ENCODE measurements around the gene SCG3.

SCG3 gene

DNA sequence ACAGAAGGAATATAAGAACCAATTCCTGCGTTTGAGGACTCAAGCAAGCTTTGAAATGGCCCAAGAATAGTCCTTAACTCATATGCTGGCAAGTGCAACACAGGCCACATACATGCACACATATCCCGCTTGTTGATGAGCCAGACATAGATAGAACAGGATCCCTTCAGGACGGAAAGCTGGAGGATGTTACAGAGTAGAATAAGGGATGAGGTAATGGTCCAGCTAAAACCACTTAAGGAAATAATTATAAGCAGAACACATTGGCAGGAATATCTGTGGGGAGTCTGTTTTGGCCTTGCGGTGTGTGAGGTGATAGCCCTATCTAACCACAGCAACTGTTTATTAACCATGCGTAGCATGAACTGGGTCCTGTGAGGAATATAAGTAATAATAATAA is 25.0 kb downstream of the SCG3 start:
- Histone ChIP-seq H3K36me3 (ENCODE audit: insufficient read depth, insufficient read length, low read length) (no peaks in the 10 kb centered on the region), H3K4me3 (ENCODE audit: insufficient read length, low read depth) (no peak overlapping the region), H3K27me3 (ENCODE audit: insufficient read depth, insufficient read length) (no peaks in the 10 kb centered on the region), H3K9me3 (ENCODE audit: insufficient read depth, low read length) (no peaks in the 10 kb centered on the region), H3K4me1 (ENCODE audit: insufficient read depth, insufficient read length) (no peaks in the 10 kb centered on the region), H3K9ac (ENCODE audit: insufficient read length, low read depth) (no peak overlapping the region)
- TF ChIP-seq ZNF274 (IDR thresholded peaks at IDR 0.05; ENCODE audit: low read depth, low read length) (no peak), SUZ12 (IDR thresholded peaks at IDR 0.05; ENCODE audit: extremely low read depth, insufficient read depth, insufficient read length) (no peak), YY1 (IDR thresholded peaks at IDR 0.05; ENCODE audit: insufficient read depth, insufficient read length) (no peak)
- DNase-seq (ENCODE audit: low read depth, low spot score), result no peak

DNA sequence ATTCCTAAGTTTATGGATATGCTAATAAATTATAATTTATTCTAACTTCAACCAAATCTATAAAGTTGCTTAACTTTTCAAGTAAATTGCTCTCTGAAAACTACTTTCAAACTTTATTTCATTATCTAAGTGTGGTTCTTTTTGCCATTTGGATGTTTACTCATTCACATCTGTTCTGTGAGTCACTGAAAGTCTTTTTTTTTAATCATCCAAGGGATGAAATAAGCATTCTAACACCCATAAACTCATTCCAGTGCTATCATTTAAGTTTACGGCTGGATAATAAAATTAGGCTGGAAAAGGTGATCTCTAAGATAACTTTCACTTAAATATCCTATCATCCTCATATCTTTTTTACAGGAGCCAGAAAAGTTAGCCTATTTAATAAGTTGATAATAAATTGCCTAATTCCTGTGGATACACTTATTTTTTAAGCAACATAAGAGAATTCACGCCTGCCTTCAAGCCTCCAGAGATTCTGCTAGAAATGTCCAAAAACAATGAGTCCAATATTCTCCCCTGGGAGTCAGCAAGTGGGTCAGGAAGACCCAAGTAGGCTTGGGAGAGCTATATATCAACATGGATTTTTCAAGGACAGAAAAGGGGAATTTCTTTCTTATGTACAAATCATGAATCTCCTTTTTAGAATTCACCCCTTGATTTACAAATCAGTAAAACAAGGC is 25.8 kb downstream of the SCG3 start:
- Histone ChIP-seq H3K4me3 (ENCODE audit: insufficient read length, low read depth) (no peak overlapping the region), H3K4me1 (ENCODE audit: insufficient read depth, insufficient read length) (no peaks in the 10 kb centered on the region), H3K27me3 (ENCODE audit: insufficient read depth, insufficient read length) (no peaks in the 10 kb centered on the region), H3K36me3 (ENCODE audit: insufficient read depth, insufficient read length, low read length) (no peaks in the 10 kb centered on the region), H3K9ac (ENCODE audit: insufficient read length, low read depth) (no peak overlapping the region), H3K9me3 (ENCODE audit: insufficient read depth, low read length) (no peaks in the 10 kb centered on the region)
- TF ChIP-seq ZNF274 (IDR thresholded peaks at IDR 0.05; ENCODE audit: low read depth, low read length), result no peak
- no peak for TF ChIP-seq YY1 (IDR thresholded peaks at IDR 0.05; ENCODE audit: insufficient read depth, insufficient read length)
- TF ChIP-seq SUZ12 (IDR thresholded peaks at IDR 0.05; ENCODE audit: extremely low read depth, insufficient read depth, insufficient read length), result no peak
- DNase-seq (ENCODE audit: low read depth, low spot score), result no peak

DNA sequence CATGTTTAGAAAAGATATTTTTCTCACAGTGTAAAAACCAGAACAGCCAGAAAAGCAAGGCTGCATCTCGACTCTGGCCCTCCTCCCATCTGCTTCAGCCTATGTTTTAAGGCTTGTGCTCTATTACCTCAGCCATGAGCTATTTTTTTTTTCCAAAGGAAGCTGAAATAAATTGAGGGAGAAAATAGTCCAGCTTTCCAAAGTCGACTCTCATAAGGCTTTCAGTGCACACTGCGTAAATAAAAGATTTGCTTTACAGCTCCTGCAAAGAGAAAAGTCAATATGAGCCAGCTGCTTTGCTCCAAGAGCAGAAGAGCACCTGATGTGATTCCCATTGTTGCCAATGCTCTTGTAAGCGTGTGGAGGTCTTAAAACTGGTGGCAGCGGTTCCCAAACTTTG is 26.7 kb downstream of the SCG3 start:
- Histone ChIP-seq H3K9me3 (ENCODE audit: insufficient read depth, low read length) (no peaks in the 10 kb centered on the region), H3K36me3 (ENCODE audit: insufficient read depth, insufficient read length, low read length) (no peaks in the 10 kb centered on the region), H3K9ac (ENCODE audit: insufficient read length, low read depth) (no peak overlapping the region), H3K4me3 (ENCODE audit: insufficient read length, low read depth) (no peak overlapping the region), H3K27me3 (ENCODE audit: insufficient read depth, insufficient read length) (no peaks in the 10 kb centered on the region), H3K4me1 (ENCODE audit: insufficient read depth, insufficient read length) (no peaks in the 10 kb centered on the region)
- no peak for DNase-seq (ENCODE audit: low read depth, low spot score)
- no peak for TF ChIP-seq YY1 (IDR thresholded peaks at IDR 0.05; ENCODE audit: insufficient read depth, insufficient read length)
- TF ChIP-seq ZNF274 (IDR thresholded peaks at IDR 0.05; ENCODE audit: low read depth, low read length), result no peak
- TF ChIP-seq SUZ12 (IDR thresholded peaks at IDR 0.05; ENCODE audit: extremely low read depth, insufficient read depth, insufficient read length), result no peak

DNA sequence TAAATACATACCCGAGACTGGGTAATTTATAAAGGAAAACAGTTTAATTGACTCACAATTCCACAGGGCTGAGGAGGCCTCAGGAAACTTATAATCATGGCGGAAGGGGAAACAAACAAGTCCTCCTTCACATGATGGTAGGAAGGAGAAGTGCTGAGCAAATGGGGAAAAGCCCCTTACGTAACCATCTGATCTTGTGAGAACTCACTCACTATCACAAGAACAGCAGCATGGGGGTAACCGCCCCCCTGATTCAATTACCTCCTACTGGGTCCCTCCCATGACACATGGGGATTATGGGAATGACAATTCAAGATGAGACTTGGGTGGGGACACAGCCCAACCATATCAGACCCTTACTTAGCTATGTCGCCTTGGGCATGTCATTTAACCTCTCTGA is 27.7 kb downstream of the SCG3 start:
- Histone ChIP-seq H3K4me3 (ENCODE audit: insufficient read length, low read depth) (no peak overlapping the region), H3K27me3 (ENCODE audit: insufficient read depth, insufficient read length) (no peaks in the 10 kb centered on the region), H3K9me3 (ENCODE audit: insufficient read depth, low read length) (no peaks in the 10 kb centered on the region), H3K36me3 (ENCODE audit: insufficient read depth, insufficient read length, low read length) (no peaks in the 10 kb centered on the region), H3K9ac (ENCODE audit: insufficient read length, low read depth) (no peak overlapping the region), H3K4me1 (ENCODE audit: insufficient read depth, insufficient read length) (no peaks in the 10 kb centered on the region)
- TF ChIP-seq YY1 (IDR thresholded peaks at IDR 0.05; ENCODE audit: insufficient read depth, insufficient read length) (no peak), ZNF274 (IDR thresholded peaks at IDR 0.05; ENCODE audit: low read depth, low read length) (no peak), SUZ12 (IDR thresholded peaks at IDR 0.05; ENCODE audit: extremely low read depth, insufficient read depth, insufficient read length) (no peak)
- no peak for DNase-seq (ENCODE audit: low read depth, low spot score)

DNA sequence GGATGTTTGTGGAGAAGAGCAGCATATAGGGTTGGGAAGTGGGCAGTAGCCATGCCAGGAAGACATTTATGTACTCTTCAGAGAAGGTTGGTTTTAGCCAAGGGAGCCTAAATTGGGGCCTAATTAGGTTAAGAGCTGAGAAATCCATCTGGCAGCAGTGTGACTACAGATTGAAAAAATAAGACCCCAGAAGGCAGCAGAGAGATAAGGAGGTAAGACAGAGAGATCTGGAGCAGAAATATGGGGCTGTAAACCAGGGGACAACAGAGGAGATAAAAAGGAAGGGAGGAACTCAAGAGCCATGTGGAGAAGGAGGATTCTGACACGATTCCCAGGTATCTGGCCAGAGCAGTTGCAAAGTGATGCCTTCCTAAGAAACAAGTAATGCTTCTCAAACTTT is 32.9 kb downstream of the SCG3 start:
- no peak overlapping the region for H3K4me3 ChIP-seq (ENCODE audit: insufficient read length, low read depth)
- H3K4me1 ChIP-seq (ENCODE audit: insufficient read depth, insufficient read length), result no peaks in the 10 kb centered on the region
- no peak overlapping the region for H3K9ac ChIP-seq (ENCODE audit: insufficient read length, low read depth)
- no peak for DNase-seq (ENCODE audit: low read depth, low spot score)
- no peaks in the 10 kb centered on the region for H3K36me3 ChIP-seq (ENCODE audit: insufficient read depth, insufficient read length, low read length)
- H3K27me3 ChIP-seq (ENCODE audit: insufficient read depth, insufficient read length), result no peaks in the 10 kb centered on the region
- no peaks in the 10 kb centered on the region for H3K9me3 ChIP-seq (ENCODE audit: insufficient read depth, low read length)
- TF ChIP-seq ZNF274 (IDR thresholded peaks at IDR 0.05; ENCODE audit: low read depth, low read length), result no peak
- TF ChIP-seq YY1 (IDR thresholded peaks at IDR 0.05; ENCODE audit: insufficient read depth, insufficient read length), result no peak

DNA sequence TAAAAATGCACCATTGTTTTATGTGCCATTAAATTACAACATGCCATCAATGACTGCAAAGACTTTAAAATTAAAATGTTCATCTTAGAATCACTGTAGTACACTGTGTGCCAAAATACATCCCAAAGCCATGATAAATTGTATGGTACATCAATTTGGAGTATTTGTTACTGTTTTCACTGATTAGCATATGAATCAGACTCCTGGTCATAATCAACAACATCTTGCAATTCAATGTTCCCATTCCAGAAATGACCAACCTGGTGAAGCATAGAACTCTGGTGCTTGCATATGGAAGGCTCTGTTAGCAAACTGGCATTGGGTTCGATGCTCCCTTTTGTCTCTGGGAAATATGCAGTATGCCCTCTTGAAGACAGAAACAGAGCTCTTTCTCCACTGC is 33.6 kb downstream of the SCG3 start:
- Histone ChIP-seq H3K27me3 (ENCODE audit: insufficient read depth, insufficient read length) (no peaks in the 10 kb centered on the region), H3K4me3 (ENCODE audit: insufficient read length, low read depth) (no peak overlapping the region), H3K36me3 (ENCODE audit: insufficient read depth, insufficient read length, low read length) (no peaks in the 10 kb centered on the region), H3K9me3 (ENCODE audit: insufficient read depth, low read length) (no peaks in the 10 kb centered on the region), H3K9ac (ENCODE audit: insufficient read length, low read depth) (no peak overlapping the region), H3K4me1 (ENCODE audit: insufficient read depth, insufficient read length) (no peaks in the 10 kb centered on the region)
- TF ChIP-seq YY1 (IDR thresholded peaks at IDR 0.05; ENCODE audit: insufficient read depth, insufficient read length), result no peak
- TF ChIP-seq SUZ12 (IDR thresholded peaks at IDR 0.05; ENCODE audit: extremely low read depth, insufficient read depth, insufficient read length), result no peak
- no peak for TF ChIP-seq ZNF274 (IDR thresholded peaks at IDR 0.05; ENCODE audit: low read depth, low read length)
- no peak for DNase-seq (ENCODE audit: low read depth, low spot score)

DNA sequence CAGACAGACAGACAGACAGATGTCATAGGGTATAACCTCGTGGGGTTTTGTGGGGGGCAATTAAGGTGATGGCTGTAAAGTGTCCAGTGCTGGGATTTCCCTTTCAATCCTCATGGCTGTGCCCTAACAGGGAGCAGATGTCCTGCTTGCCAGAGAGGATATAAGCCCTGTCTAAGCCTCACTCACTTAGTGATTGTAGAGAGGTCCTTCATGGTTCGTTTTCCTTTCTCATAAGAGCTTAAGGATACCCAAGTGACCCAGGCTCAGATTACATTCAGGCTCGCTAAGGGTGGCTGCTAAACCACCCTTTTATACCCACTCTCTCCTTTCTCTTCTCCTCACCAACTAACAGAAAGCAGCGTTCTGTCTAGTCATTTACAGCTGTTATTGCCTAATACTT is 36.9 kb downstream of the SCG3 start:
- H3K27me3 ChIP-seq (ENCODE audit: insufficient read depth, insufficient read length), result no peaks in the 10 kb centered on the region
- no peaks in the 10 kb centered on the region for H3K4me1 ChIP-seq (ENCODE audit: insufficient read depth, insufficient read length)
- no peaks in the 10 kb centered on the region for H3K36me3 ChIP-seq (ENCODE audit: insufficient read depth, insufficient read length, low read length)
- no peaks in the 10 kb centered on the region; the same call in 1 of the 2 replicates for H3K9me3 ChIP-seq (ENCODE audit: insufficient read depth, low read length)
- no peak overlapping the region for H3K4me3 ChIP-seq (ENCODE audit: insufficient read length, low read depth)
- H3K9ac ChIP-seq (ENCODE audit: insufficient read length, low read depth), result no peak overlapping the region
- TF ChIP-seq YY1 (IDR thresholded peaks at IDR 0.05; ENCODE audit: insufficient read depth, insufficient read length) (no peak), SUZ12 (IDR thresholded peaks at IDR 0.05; ENCODE audit: extremely low read depth, insufficient read depth, insufficient read length) (no peak), ZNF274 (IDR thresholded peaks at IDR 0.05; ENCODE audit: low read depth, low read length) (no peak)
- DNase-seq (ENCODE audit: low read depth, low spot score), result no peak
